Large intestine (tissue), 3 donors: ENCODE data around the gene AFF3. TPM values are rescaled to one million over a fixed set of nuclear protein-coding genes. Genes with fewer than 3 reads are reported as not detected.

Experiments used
- DNase-seq, 2 donors: peaks; one replicate each; pipeline versions ENCODE4 v3.0.0 to v3.0.0-alpha.2; 2013
- H3K27ac ChIP-seq: one replicate; pipeline ENCODE4 v1.5.1; 2013; ENCODE audit warnings: low read length
- H3K27me3 ChIP-seq: 2 replicates; pipeline ENCODE4 v1.6.1; 2013; ENCODE audit warnings: low read length; ENCODE audit not compliant: control insufficient read depth, insufficient read depth
- H3K36me3 ChIP-seq: 2 replicates; pipeline ENCODE4 v1.6.1; 2013; ENCODE audit warnings: low read length; ENCODE audit not compliant: control insufficient read depth, insufficient read depth
- H3K4me1 ChIP-seq: one replicate; pipeline ENCODE4 v1.6.1; 2013; ENCODE audit warnings: low read length; ENCODE audit not compliant: control insufficient read depth, insufficient read depth
- H3K4me3 ChIP-seq: one replicate; pipeline ENCODE4 v1.5.1; 2013; ENCODE audit warnings: low read length
- H3K9me3 ChIP-seq: one replicate; pipeline ENCODE4 v1.6.1; 2013; ENCODE audit warnings: mild to moderate bottlenecking, low read depth, low read length, moderate library complexity; ENCODE audit not compliant: control insufficient read depth
- WGBS: methylation state at CpG from one replicate; pipeline ENCODE4 v1.1.5; 2013; ENCODE audit warnings: low lambda C conversion rate; ENCODE audit not compliant: insufficient coverage; 5-methylcytosine and 5-hydroxymethylcytosine counted together
- polyA plus RNA-seq: library from polyadenylated mRNA; unstranded; fragments of 120-200 nt; gene quantifications from one replicate; pipeline ENCODE4 v1.2.1, GENCODE V29; 2013

The AFF3 gene
- polyA plus RNA-seq, 1 donor, result 4.8 TPM

- H3K27ac ChIP-seq, result no peak overlapping the region
- WGBS, result no CpG with 5 or more reads among the region's 5 CpGs
- no peak overlapping the region for H3K4me3 ChIP-seq
- peaks cover 2% of the 10 kb centered on the region for H3K27me3 ChIP-seq
- no peaks in the 10 kb centered on the region for H3K36me3 ChIP-seq
- no peaks in the 10 kb centered on the region for H3K9me3 ChIP-seq
- no peaks in the 10 kb centered on the region for H3K4me1 ChIP-seq
- DNase-seq, result no peak
Measured at GRCh38 chr2:99805930-99806476, 336.4 kb downstream of the AFF3 start.

GRCh38 chr2:99803846-99804245 lies 338.5 kb downstream of the AFF3 start:
- Histone ChIP-seq H3K27ac (no peak overlapping the region), H3K4me1 (no peaks in the 10 kb centered on the region), H3K27me3 (no peaks in the 10 kb centered on the region), H3K4me3 (no peak overlapping the region), H3K36me3 (no peaks in the 10 kb centered on the region), H3K9me3 (no peaks in the 10 kb centered on the region)
- WGBS, result 50% methylated on average over 1 of the region's 1 CpG
- DNase-seq, result no peak

GRCh38 chr2:99802734-99803133 lies 339.7 kb downstream of the AFF3 start:
- DNase-seq, result no peak
- Histone ChIP-seq H3K27ac (no peak overlapping the region), H3K4me1 (no peaks in the 10 kb centered on the region), H3K4me3 (no peak overlapping the region), H3K9me3 (no peaks in the 10 kb centered on the region), H3K27me3 (no peaks in the 10 kb centered on the region), H3K36me3 (no peaks in the 10 kb centered on the region)
- WGBS, result 60% methylated on average over 1 of the region's 1 CpG

GRCh38 chr2:99801327-99801901 lies 341.0 kb downstream of the AFF3 start:
- Histone ChIP-seq H3K4me1 (no peaks in the 10 kb centered on the region), H3K9me3 (no peaks in the 10 kb centered on the region), H3K4me3 (no peak overlapping the region), H3K27ac (no peak overlapping the region), H3K36me3 (no peaks in the 10 kb centered on the region), H3K27me3 (no peaks in the 10 kb centered on the region)
- 75% methylated on average over 2 of the region's 4 CpGs for WGBS
- DNase-seq, result no peak

- Histone ChIP-seq H3K36me3 (no peaks in the 10 kb centered on the region), H3K4me3 (no peak overlapping the region), H3K4me1 (no peaks in the 10 kb centered on the region), H3K27me3 (no peaks in the 10 kb centered on the region), H3K9me3 (no peaks in the 10 kb centered on the region), H3K27ac (no peak overlapping the region)
- no peak for DNase-seq
- no CpG with 5 or more reads among the region's 1 CpG for WGBS
Measured at GRCh38 chr2:99797475-99797874, 344.9 kb downstream of the AFF3 start.

GRCh38 chr2:99794414-99794813 lies 348.0 kb downstream of the AFF3 start:
- no peak for DNase-seq
- no peak overlapping the region for H3K4me3 ChIP-seq
- no peak overlapping the region for H3K27ac ChIP-seq
- no peaks in the 10 kb centered on the region for H3K27me3 ChIP-seq
- H3K4me1 ChIP-seq, result no peaks in the 10 kb centered on the region
- H3K9me3 ChIP-seq, result no peaks in the 10 kb centered on the region
- no peaks in the 10 kb centered on the region for H3K36me3 ChIP-seq

- WGBS, result 100% methylated on average over 2 of the region's 8 CpGs
- no peak for DNase-seq
- Histone ChIP-seq H3K4me3 (no peak overlapping the region), H3K9me3 (no peaks in the 10 kb centered on the region), H3K27ac (no peak overlapping the region), H3K4me1 (no peaks in the 10 kb centered on the region), H3K27me3 (no peaks in the 10 kb centered on the region), H3K36me3 (no peaks in the 10 kb centered on the region)
Measured at GRCh38 chr2:99793022-99793421, 349.4 kb downstream of the AFF3 start.

- Histone ChIP-seq H3K27ac (no peak overlapping the region), H3K9me3 (no peaks in the 10 kb centered on the region), H3K4me3 (no peak overlapping the region), H3K27me3 (no peaks in the 10 kb centered on the region), H3K36me3 (no peaks in the 10 kb centered on the region), H3K4me1 (no peaks in the 10 kb centered on the region)
- no peak for DNase-seq
- WGBS, result no CpG with 5 or more reads among the region's 1 CpG
Measured at GRCh38 chr2:99789849-99790248, 352.5 kb downstream of the AFF3 start.

- no peak overlapping the region for H3K4me3 ChIP-seq
- no peak for DNase-seq
Measured at GRCh38 chr2:99787769-99788382, 354.5 kb downstream of the AFF3 start.

GRCh38 chr2:99786636-99787390 lies 355.6 kb downstream of the AFF3 start:
- DNase-seq, result no peak
- no peak overlapping the region for H3K27ac ChIP-seq
- no peaks in the 10 kb centered on the region for H3K4me1 ChIP-seq
- H3K36me3 ChIP-seq, result no peaks in the 10 kb centered on the region
- H3K27me3 ChIP-seq, result no peaks in the 10 kb centered on the region
- H3K4me3 ChIP-seq, result no peak overlapping the region
- 83% methylated on average over 2 of the region's 14 CpGs for WGBS
- no peaks in the 10 kb centered on the region for H3K9me3 ChIP-seq

More at GRCh38 chr2:99787769-99788382, 354.5 kb downstream of the AFF3 start:
- WGBS, result no CpG with 5 or more reads among the region's 5 CpGs
- Histone ChIP-seq H3K4me1 (no peaks in the 10 kb centered on the region), H3K9me3 (no peaks in the 10 kb centered on the region), H3K27me3 (no peaks in the 10 kb centered on the region), H3K27ac (no peak overlapping the region), H3K36me3 (no peaks in the 10 kb centered on the region)
